Endothelial cell of umbilical vein (primary cell): ENCODE measurements around the gene CBX2. TPM values are rescaled to one million over a fixed set of nuclear protein-coding genes. Genes with fewer than 3 reads are reported as not detected.

Experiments used
- BruUV-seq: library from RNA; stranded (reverse); fragments of 400-500 nt; replicated peaks from 2 replicates; lab custom pipeline; 2021; lab: Mats Ljungman, UMichigan
- CTCF ChIA-PET: fragments of 300-600, 350-600 bp; sonication (Branson Sonifier 250); formaldehyde crosslinking; loops from one replicate; lab custom pipeline; 2021; ENCODE audit warnings: antibody characterized with exemption, inconsistent platforms; lab: Charles Lee
- POLR2A ChIA-PET: fragments of 300-600, 350-600 bp; sonication (Branson Sonifier 250); formaldehyde crosslinking; loops from one replicate; lab custom pipeline; 2021; ENCODE audit warnings: antibody characterized with exemption, inconsistent platforms; lab: Charles Lee
- DNase-seq: peaks from one replicate; pipeline ENCODE4 v3.0.0-alpha.2; 2011; ENCODE audit warnings: low read depth, low spot score
- FAIRE-seq: peaks from 2 replicates; lab custom pipeline; 2011; peaks lifted over from hg19 to GRCh38; lab: Jason Lieb, UNC
- H2AFZ ChIP-seq: 2 replicates; pipeline ENCODE4 v1.6.0; 2012; ENCODE audit warnings: low read depth, low read length, control low read depth, inconsistent platforms
- H3K27ac ChIP-seq: 2 replicates; pipeline ENCODE4 v1.5.1; 2011; ENCODE audit warnings: low read depth, mild to moderate bottlenecking, control low read depth, low read length, moderate library complexity; ENCODE audit not compliant: insufficient read depth
- H3K27me3 ChIP-seq, 2 experiments: 2 replicates each; pipeline versions ENCODE4 v1.6.0 to v1.6.1; 2011; ENCODE audit warnings: low read length in 2 of 2, mixed read lengths in 1 of 2; ENCODE audit not compliant: control insufficient read depth in 2 of 2, insufficient read depth in 2 of 2
- H3K36me3 ChIP-seq, 2 experiments: 2 replicates in 1 of 2; 3 replicates in 1 of 2; pipeline ENCODE4 v1.5.1; 2011; ENCODE audit warnings: low read length in 2 of 2, mild to moderate bottlenecking in 1 of 2, moderate library complexity in 1 of 2; ENCODE audit not compliant: control insufficient read depth in 2 of 2, insufficient read depth in 2 of 2; ENCODE audit errors: extremely low read depth in 1 of 2
- H3K4me1 ChIP-seq: 3 replicates; pipeline ENCODE4 v1.5.1; 2011; ENCODE audit warnings: mild to moderate bottlenecking, low read length; ENCODE audit not compliant: control insufficient read depth, insufficient read depth; ENCODE audit errors: extremely low read depth
- H3K4me2 ChIP-seq: 2 replicates; pipeline ENCODE4 v1.6.1; 2011; ENCODE audit warnings: low read length, control low read depth, mixed read lengths; ENCODE audit not compliant: insufficient read depth
- H3K4me3 ChIP-seq, 3 experiments: fragments of 200-600 bp in 1 of 3; sonication (generic), shearing (Covaris generic) in 1 of 3; replicated peaks in 1 of 3; 2 replicates each; pipeline ENCODE4 v1.5.1; 2011 to 2016; ENCODE audit warnings: control low read depth in 3 of 3, low read length in 3 of 3, mild to moderate bottlenecking in 2 of 3, inconsistent platforms in 1 of 3, low read depth in 1 of 3, moderate library complexity in 1 of 3; ENCODE audit not compliant: insufficient read depth in 1 of 3
- H3K79me2 ChIP-seq: 2 replicates; pipeline ENCODE4 v1.6.0; 2012; ENCODE audit warnings: low read length, inconsistent platforms; ENCODE audit not compliant: control insufficient read depth, insufficient read depth
- H3K9ac ChIP-seq: replicated peaks from 2 replicates; pipeline ENCODE3; 2011; ENCODE audit warnings: low read length, control low read depth; ENCODE audit not compliant: insufficient read depth; ENCODE audit errors: extremely low read depth
- H3K9me1 ChIP-seq: replicated peaks from 3 replicates; pipeline ENCODE4 v1.6.0; 2011; ENCODE audit warnings: mild to moderate bottlenecking, low read length; ENCODE audit not compliant: control insufficient read depth, insufficient read depth; ENCODE audit errors: extremely low read depth
- H3K9me3 ChIP-seq: replicated peaks from 2 replicates; pipeline ENCODE4 v1.5.1; 2012; ENCODE audit warnings: low read length, inconsistent platforms; ENCODE audit not compliant: control insufficient read depth, insufficient read depth
- H4K20me1 ChIP-seq: replicated peaks from 2 replicates; pipeline ENCODE3; 2011; ENCODE audit warnings: mild to moderate bottlenecking, low read length; ENCODE audit not compliant: control insufficient read depth, insufficient read depth; ENCODE audit errors: extremely low read depth
- CTCF ChIP-seq, 2 donors: IDR thresholded peaks; 1 replicate in 1 of 2; 2 replicates in 1 of 2; pipeline ENCODE4 v1.5.1; 2011; ENCODE audit warnings: low read length in 2 of 2, mild to moderate bottlenecking in 2 of 2, moderate library complexity in 2 of 2, control low read depth in 1 of 2, inconsistent platforms in 1 of 2, low read depth in 1 of 2; ENCODE audit not compliant: insufficient read depth in 1 of 2; ENCODE audit errors: extremely low read depth in 1 of 2
- EZH2 ChIP-seq: IDR thresholded peaks from 2 replicates; pipeline ENCODE4 v1.6.1; 2012; ENCODE audit warnings: borderline replicate concordance, low read depth, mild to moderate bottlenecking, moderate library complexity, low read length, inconsistent platforms; ENCODE audit not compliant: severe bottlenecking
- FOS ChIP-seq: IDR thresholded peaks from 2 replicates; pipeline ENCODE4 v1.6.1; 2011; ENCODE audit warnings: mild to moderate bottlenecking, low read length, moderate library complexity, borderline replicate concordance; ENCODE audit not compliant: insufficient read depth
- GATA2 ChIP-seq: IDR thresholded peaks from 2 replicates; pipeline ENCODE4 v1.7.0; 2011; ENCODE audit warnings: low read depth, mild to moderate bottlenecking, moderate library complexity, mixed read lengths, low read length; ENCODE audit not compliant: insufficient read length, insufficient read depth
- JUN ChIP-seq: IDR thresholded peaks from 2 replicates; pipeline ENCODE4 v1.6.1; 2011; ENCODE audit warnings: borderline replicate concordance, low read depth; ENCODE audit not compliant: insufficient read length, insufficient read depth
- MAX ChIP-seq: IDR thresholded peaks from 2 replicates; pipeline ENCODE4 v1.6.1; 2011; ENCODE audit not compliant: insufficient read depth, insufficient read length
- MYC ChIP-seq: IDR thresholded peaks from one replicate; pipeline ENCODE4 v1.6.1; 2011; ENCODE audit warnings: mild to moderate bottlenecking, low read depth, low read length
- POLR2A ChIP-seq: IDR thresholded peaks from 2 replicates; pipeline ENCODE4 v1.6.1; 2012; ENCODE audit warnings: low read depth, mild to moderate bottlenecking, control low read depth, low read length
- POLR2AphosphoS5 ChIP-seq: IDR thresholded peaks from 2 replicates; pipeline ENCODE4 v1.6.1; 2012; ENCODE audit warnings: low read depth, mild to moderate bottlenecking, control low read depth, low read length, moderate library complexity; ENCODE audit not compliant: insufficient read depth
- dilution Hi-C: fragments of 300-500 bp; cut with MboI; formaldehyde crosslinking; loops from one replicate; pipeline ENCODE4 v1.15.0; 2019; ENCODE audit warnings: low sequenced_read_pairs; ENCODE audit not compliant: extremely low pct_ligation_motif_present
- intact Hi-C: fragments of 100-400 bp; cut with micrococcal nuclease; formaldehyde crosslinking; loops from one replicate; pipeline ENCODE4 v1.10.0; 2022
- polyA plus RNA-seq, 4 experiments: library from polyadenylated mRNA; depleted of rRNA in 3 of 4; stranded (reverse) in 3 of 4; unstranded in 1 of 4; fragments of >200 nt; gene quantifications; 2 replicates each; pipeline versions ENCODE4 v1.2.1 to v1.2.3, GENCODE V29; 2011 to 2012; ENCODE audit warnings: missing spikeins in 1 of 4
- total RNA-seq: library from RNA; stranded (reverse); gene quantifications from 2 replicates; pipeline ENCODE4 v1.2.3, GENCODE V29; 2021

The CBX2 gene
- total and polyA plus RNA-seq, 2 donors (not counting 3 experiments of a cell fraction or from before 2014, with no cell fraction given): 10.5 to 20.0 TPM

- ChIA-PET POLR2A (no interaction called here), CTCF (interaction anchor here (0.8 to 2.0 kb wide), 4 partner anchors 11 to 35 kb away, joined by 3 to 6 read pairs (median 4); partner anchors contain the start of gene CBX8)
- H3K27me3 ChIP-seq: peaks cover 6 to 7% of the 10 kb centered on the region in 2 experiments
- no peak overlapping the region for H3K9ac ChIP-seq
- FAIRE-seq (no peak), DNase-seq (no peak)
- dilution Hi-C loops: no loop called here
- no peak for TF ChIP-seq GATA2
- TF ChIP-seq POLR2AphosphoS5: no peak
- TF ChIP-seq JUN: no peak
- no peak for TF ChIP-seq POLR2A
- no peak for TF ChIP-seq MYC
- no peak for TF ChIP-seq EZH2
- no peak for TF ChIP-seq MAX
- TF ChIP-seq FOS: no peak
- no peak for TF ChIP-seq CTCF (IDR thresholded peaks at IDR 0.05; ENCODE audit: extremely low read depth in 1 of 2, insufficient read depth in 1 of 2, low read depth in 1 of 2, low read length in 2 of 2)
- no peak overlapping the region for H2AFZ ChIP-seq
- intact Hi-C loops: no loop called here
- no peak overlapping the region for H3K4me3 ChIP-seq
- H4K20me1 ChIP-seq: no peaks in the 10 kb centered on the region
- no peaks in the 10 kb centered on the region for H3K9me3 ChIP-seq
- H3K9me1 ChIP-seq: no peaks in the 10 kb centered on the region
- peaks cover 12% of the 10 kb centered on the region for H3K4me1 ChIP-seq
- H3K27ac ChIP-seq: no peak overlapping the region
- no peaks in the 10 kb centered on the region for H3K36me3 ChIP-seq
- no peaks in the 10 kb centered on the region for H3K79me2 ChIP-seq
- no TSS peak for BruUV-seq
- H3K4me2 ChIP-seq: no peak overlapping the region
Observed at GRCh38 chr17:79824234-79824633, 46.3 kb downstream of the CBX2 start.
